ENCODE results near the gene YDJC. TPM values are rescaled to one million over a fixed set of nuclear protein-coding genes. Genes with fewer than 3 reads are reported as not detected.

The YDJC gene
- total RNA-seq, 1 donor from 2014 or later, result 27.2 TPM

DNA sequence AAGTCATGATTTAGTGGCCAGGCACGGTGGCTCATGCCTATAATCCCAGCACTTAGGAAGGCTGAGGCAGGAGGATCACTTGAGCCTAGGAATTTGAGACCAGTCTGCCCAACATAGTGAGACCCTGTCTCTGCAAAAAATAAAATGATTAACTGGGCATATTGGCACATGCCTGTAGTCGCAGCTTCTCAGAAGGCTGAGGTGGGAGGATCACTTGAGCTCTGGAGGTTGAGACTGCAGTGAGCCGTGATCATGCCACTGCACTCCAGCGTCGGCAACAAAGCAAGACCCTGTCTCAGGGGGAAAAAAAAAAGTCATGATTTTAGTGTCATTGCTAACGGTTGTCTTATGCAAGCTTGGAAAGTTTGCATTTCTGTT lies 50.4 kb downstream of the YDJC start:
- DNase-seq (ENCODE audit: low spot score), result no peak

Other genes starting within 250 kb of the YDJC start
- gene RIMBP3B, start 246.3 kb downstream of the YDJC start, total RNA-seq, result not detected
- gene HIC2, start 212.7 kb downstream of the YDJC start, total RNA-seq, result 4.0 TPM
- 0.31 TPM for gene TMEM191C, start 162.6 kb downstream of the YDJC start, total RNA-seq
- 0.29 TPM for gene RIMBP3C, start 78.6 kb downstream of the YDJC start, total RNA-seq
- gene UBE2L3, start 62.3 kb downstream of the YDJC start, total RNA-seq, result 42.7 TPM
- 0.57 TPM for gene CCDC116, start 2.7 kb upstream of the YDJC start, total RNA-seq
- gene SDF2L1, start 12.3 kb upstream of the YDJC start, total RNA-seq, result 28.1 TPM
- 62.9 TPM for gene PPIL2, start 36.0 kb upstream of the YDJC start, total RNA-seq
- 1.7 TPM for gene YPEL1, start 105.8 kb upstream of the YDJC start, total RNA-seq
- 136 TPM for gene MAPK1, start 237.6 kb upstream of the YDJC start, total RNA-seq